Measurements from ENCODE around the gene AOAH. TPM values are rescaled to one million over a fixed set of nuclear protein-coding genes. Genes with fewer than 3 reads are reported as not detected.

AOAH gene, protein sequence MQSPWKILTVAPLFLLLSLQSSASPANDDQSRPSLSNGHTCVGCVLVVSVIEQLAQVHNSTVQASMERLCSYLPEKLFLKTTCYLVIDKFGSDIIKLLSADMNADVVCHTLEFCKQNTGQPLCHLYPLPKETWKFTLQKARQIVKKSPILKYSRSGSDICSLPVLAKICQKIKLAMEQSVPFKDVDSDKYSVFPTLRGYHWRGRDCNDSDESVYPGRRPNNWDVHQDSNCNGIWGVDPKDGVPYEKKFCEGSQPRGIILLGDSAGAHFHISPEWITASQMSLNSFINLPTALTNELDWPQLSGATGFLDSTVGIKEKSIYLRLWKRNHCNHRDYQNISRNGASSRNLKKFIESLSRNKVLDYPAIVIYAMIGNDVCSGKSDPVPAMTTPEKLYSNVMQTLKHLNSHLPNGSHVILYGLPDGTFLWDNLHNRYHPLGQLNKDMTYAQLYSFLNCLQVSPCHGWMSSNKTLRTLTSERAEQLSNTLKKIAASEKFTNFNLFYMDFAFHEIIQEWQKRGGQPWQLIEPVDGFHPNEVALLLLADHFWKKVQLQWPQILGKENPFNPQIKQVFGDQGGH
- 1 to 10 TPM; 1.8 to 4.4 (median 2.3) TPM for polyA plus RNA-seq (ENCODE audit: low read depth in 6 of 6)

GRCh38 chr7:36723951-36724664 is at the start of gene AOAH:
Gene AOAH (minus strand): TSS chr7:36724494. CDS start chr7:36724148, 346 bp downstream.
- Mint-ChIP-seq H3K4me3 (peak within 1 kb of the TSS; percentile 16 to 85 (median 68)), H3K27ac (peak within 1 kb of the TSS; percentile 61 to 91 (median 84)), H3K36me3 (no peaks in the 10 kb centered on the region), H3K4me1 (peaks cover 12 to 25% (median 19%) of the 10 kb centered on the region in 3 donors), H3K27me3 (no peaks in the 10 kb centered on the region), H3K9me3 (peaks cover 0 to 3% (median 0%) of the 10 kb centered on the region in 7 donors)
- ATAC-seq (ENCODE audit: low read depth in 2 of 2) (peak; percentile 98 to 99), DNase-seq (peak; percentile 28)

GRCh38 chr7:36766451-36766850 is 42.2 kb upstream of the AOAH start:
- ATAC-seq (ENCODE audit: low read depth in 2 of 2): no peak
- Mint-ChIP-seq H3K27ac (peak overlapping the region in 1 of 6 donors; percentile 6), H3K9me3 (peaks cover 0 to 3% (median 0%) of the 10 kb centered on the region in 7 donors), H3K36me3 (no peaks in the 10 kb centered on the region), H3K27me3 (no peaks in the 10 kb centered on the region), H3K4me1 (peaks cover 0 to 16% (median 8%) of the 10 kb centered on the region in 3 donors), H3K4me3 (no peak overlapping the region)
- DNase-seq: no peak

- no peaks in the 10 kb centered on the region for H3K36me3 Mint-ChIP-seq
- no peak for ATAC-seq (ENCODE audit: low read depth in 2 of 2)
- H3K27ac Mint-ChIP-seq: peak overlapping the region in 1 of 6 donors; percentile 20
- H3K27me3 Mint-ChIP-seq: no peaks in the 10 kb centered on the region
- DNase-seq: no peak
- peaks cover 0 to 16% (median 8%) of the 10 kb centered on the region in 3 donors for H3K4me1 Mint-ChIP-seq
- H3K9me3 Mint-ChIP-seq: peaks cover 0 to 3% (median 0%) of the 10 kb centered on the region in 7 donors
- H3K4me3 Mint-ChIP-seq: no peak overlapping the region
Measured at GRCh38 chr7:36765605-36766004, 41.3 kb upstream of the AOAH start.

GRCh38 chr7:36764929-36765328 is 40.6 kb upstream of the AOAH start:
- Mint-ChIP-seq H3K27me3 (no peaks in the 10 kb centered on the region), H3K9me3 (peaks cover 0 to 3% (median 0%) of the 10 kb centered on the region in 7 donors), H3K4me3 (no peak overlapping the region), H3K27ac (no peak overlapping the region), H3K36me3 (no peaks in the 10 kb centered on the region), H3K4me1 (peaks cover 0 to 16% (median 8%) of the 10 kb centered on the region in 3 donors)
- ATAC-seq (ENCODE audit: low read depth in 2 of 2) (no peak), DNase-seq (no peak)

GRCh38 chr7:36763132-36763816 is 39.0 kb upstream of the AOAH start:
- ATAC-seq (ENCODE audit: low read depth in 2 of 2) (no peak), DNase-seq (no peak)
- Mint-ChIP-seq H3K36me3 (no peaks in the 10 kb centered on the region), H3K27me3 (no peaks in the 10 kb centered on the region), H3K9me3 (peaks cover 0 to 3% (median 0%) of the 10 kb centered on the region in 7 donors), H3K4me3 (no peak overlapping the region), H3K27ac (peak overlapping the region in 1 of 6 donors; percentile 42), H3K4me1 (peaks cover 0 to 16% (median 8%) of the 10 kb centered on the region in 3 donors)

GRCh38 chr7:36762394-36762793 is 38.1 kb upstream of the AOAH start:
- Mint-ChIP-seq H3K4me1 (peaks cover 0 to 10% (median 3%) of the 10 kb centered on the region in 3 donors), H3K27me3 (no peaks in the 10 kb centered on the region), H3K36me3 (no peaks in the 10 kb centered on the region), H3K9me3 (peaks cover 0 to 3% (median 0%) of the 10 kb centered on the region in 7 donors), H3K4me3 (no peak overlapping the region), H3K27ac (no peak overlapping the region)
- DNase-seq (no peak), ATAC-seq (ENCODE audit: low read depth in 2 of 2) (no peak)

GRCh38 chr7:36761835-36762234 is 37.5 kb upstream of the AOAH start:
- Mint-ChIP-seq H3K36me3 (no peaks in the 10 kb centered on the region), H3K4me1 (peaks cover 3 to 7% (median 4%) of the 10 kb centered on the region in 3 donors), H3K9me3 (peaks cover 0 to 3% (median 0%) of the 10 kb centered on the region in 7 donors), H3K4me3 (no peak overlapping the region), H3K27ac (no peak overlapping the region), H3K27me3 (no peaks in the 10 kb centered on the region)
- ATAC-seq (ENCODE audit: low read depth in 2 of 2): no peak
- DNase-seq: no peak

GRCh38 chr7:36760856-36761762 is 36.8 kb upstream of the AOAH start:
- H3K27ac Mint-ChIP-seq: no peak overlapping the region

GRCh38 chr7:36758879-36759278 is 34.6 kb upstream of the AOAH start:
- Mint-ChIP-seq H3K4me1 (peaks cover 19 to 25% (median 23%) of the 10 kb centered on the region in 3 donors), H3K9me3 (peaks cover 0 to 3% (median 0%) of the 10 kb centered on the region in 7 donors), H3K27me3 (no peaks in the 10 kb centered on the region), H3K27ac (no peak overlapping the region), H3K36me3 (no peaks in the 10 kb centered on the region), H3K4me3 (no peak overlapping the region)
- no peak for ATAC-seq (ENCODE audit: low read depth in 2 of 2)
- no peak for DNase-seq

More at GRCh38 chr7:36760856-36761762, 36.8 kb upstream of the AOAH start:
- Mint-ChIP-seq H3K4me3 (no peak overlapping the region), H3K36me3 (no peaks in the 10 kb centered on the region), H3K9me3 (peaks cover 0 to 3% (median 0%) of the 10 kb centered on the region in 7 donors), H3K27me3 (no peaks in the 10 kb centered on the region), H3K4me1 (peaks cover 10 to 12% (median 11%) of the 10 kb centered on the region in 3 donors)
- DNase-seq (no peak), ATAC-seq (ENCODE audit: low read depth in 2 of 2) (no peak)

- H3K9me3 Mint-ChIP-seq: peaks cover 0 to 2% (median 0%) of the 10 kb centered on the region in 7 donors
- ATAC-seq (ENCODE audit: low read depth in 2 of 2) (peak; percentile 71 to 79), DNase-seq (peak; percentile 13)
- peak overlapping the region in 4 of 8 donors; percentile 46 to 82 (median 69) for H3K4me3 Mint-ChIP-seq
- peak overlapping the region in 3 of 6 donors; percentile 19 to 86 (median 70) for H3K27ac Mint-ChIP-seq
- no peaks in the 10 kb centered on the region for H3K27me3 Mint-ChIP-seq
- peaks cover 19 to 25% (median 23%) of the 10 kb centered on the region in 3 donors for H3K4me1 Mint-ChIP-seq
- H3K36me3 Mint-ChIP-seq: no peaks in the 10 kb centered on the region
Measured at GRCh38 chr7:36755484-36755883, 31.2 kb upstream of the AOAH start.

DNA sequence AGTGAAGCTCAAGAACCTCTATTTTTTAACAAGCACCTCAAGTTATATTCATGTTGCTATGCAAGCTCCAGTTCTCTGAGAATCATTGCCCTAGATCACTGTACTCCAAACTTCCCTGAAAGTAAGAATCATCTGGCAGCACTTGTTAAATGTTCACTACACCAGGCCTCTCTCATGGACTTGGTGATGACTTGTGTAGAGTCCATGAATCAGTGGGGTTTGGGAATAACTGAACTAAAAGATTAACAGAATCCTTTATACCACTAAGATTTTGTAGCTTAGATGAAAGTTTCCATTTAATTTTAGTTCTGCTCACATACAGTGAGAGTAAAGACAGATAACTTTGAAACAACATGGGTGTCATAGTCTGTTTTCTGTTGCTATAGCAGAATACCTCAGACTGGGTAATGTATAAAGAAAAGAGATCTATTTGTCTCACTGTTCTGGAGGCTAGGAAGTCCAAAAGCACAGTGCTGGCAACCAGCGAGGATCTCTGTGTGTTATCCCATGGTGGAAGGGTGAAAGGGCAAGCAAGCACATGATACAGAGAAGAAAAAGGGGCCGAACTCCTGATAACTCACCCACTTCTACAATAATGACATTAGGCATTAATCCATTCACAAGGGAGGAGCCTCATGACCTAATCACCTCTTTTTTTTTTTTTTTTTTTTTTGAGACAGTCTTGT is 27.9 kb upstream of the AOAH start:
- peaks cover 0 to 2% (median 0%) of the 10 kb centered on the region in 7 donors for H3K9me3 Mint-ChIP-seq
- DNase-seq: no peak
- H3K36me3 Mint-ChIP-seq: peaks cover 0 to 4% of the 10 kb centered on the region in 2 donors
- ATAC-seq (ENCODE audit: low read depth in 2 of 2): no peak
- peaks cover 0 to 9% (median 7%) of the 10 kb centered on the region in 3 donors for H3K27me3 Mint-ChIP-seq
- H3K4me3 Mint-ChIP-seq: no peak overlapping the region
- peak overlapping the region in 1 of 6 donors; percentile 28 for H3K27ac Mint-ChIP-seq
- peaks cover 23 to 25% (median 23%) of the 10 kb centered on the region in 3 donors for H3K4me1 Mint-ChIP-seq
